Thyroid gland (tissue), 4 donors: ENCODE results near the gene CRISPLD2.

Experiments used
- CTCF ChIP-seq, 6 experiments: fragments of 200-600 bp in 3 of 6; fragments of 450-650 bp in 3 of 6; sonication (generic) in 3 of 6; IDR thresholded peaks; one replicate each; pipeline ENCODE4 v1.5.1; 2016 to 2019; ENCODE audit warnings: antibody characterized with exemption in 6 of 6, mild to moderate bottlenecking in 2 of 6, inconsistent platforms in 1 of 6, moderate library complexity in 1 of 6
- POLR2A ChIP-seq, 2 donors: fragments of 450-650 bp; IDR thresholded peaks; one replicate each; pipeline ENCODE4 v1.6.1; 2017; ENCODE audit warnings: antibody characterized with exemption in 2 of 2, mild to moderate bottlenecking in 2 of 2, moderate library complexity in 1 of 2

GRCh38 chr16:84875846-84876245 is 56.1 kb downstream of the CRISPLD2 start:
- TF ChIP-seq CTCF (IDR thresholded peaks at IDR 0.05), result no peak
- no peak for TF ChIP-seq POLR2A (IDR thresholded peaks at IDR 0.05)
